ENCODE results near the gene POU2F1.

GRCh38 chr1:167184081-167184480 is 36.6 kb upstream of the POU2F1 start:
- no peak for TF ChIP-seq YY1 (IDR thresholded peaks at IDR 0.05; ENCODE audit: insufficient read depth, insufficient read length)
- no peak for TF ChIP-seq SUZ12 (IDR thresholded peaks at IDR 0.05; ENCODE audit: extremely low read depth, insufficient read depth, insufficient read length)
- TF ChIP-seq ZNF274 (IDR thresholded peaks at IDR 0.05; ENCODE audit: low read depth, low read length) = no peak
